IMR-90 (cell line): ENCODE measurements around the gene LAMB1. TPM values are rescaled to one million over a fixed set of nuclear protein-coding genes. Genes with fewer than 3 reads are reported as not detected.

Experiments used
- ATAC-seq: fragments of 200-7000 bp; cut with Tn5 transposase; 2 replicates; pipeline ENCODE4 v1.9.1; 2020; ENCODE audit warnings: low read depth, mild to moderate bottlenecking, moderate library complexity
- BruUV-seq: library from RNA; stranded (reverse); fragments of 400-500 nt; replicated peaks from 2 replicates; lab custom pipeline; 2021; lab: Mats Ljungman, UMichigan
- CTCF ChIA-PET: fragments of 300-600 bp; formaldehyde crosslinking; extraction: SDS; loops from one replicate; lab custom pipeline; 2021; ENCODE audit warnings: antibody characterized with exemption; lab: Yijun Ruan, JAX
- POLR2A ChIA-PET: fragments of 300-600 bp; sonication (Branson Sonifier 250); formaldehyde crosslinking; loops from one replicate; lab custom pipeline; 2022; ENCODE audit warnings: antibody characterized with exemption; ENCODE audit not compliant: unreplicated experiment; lab: Charles Lee
- DNase-seq: peaks from one replicate; pipeline ENCODE4 v3.0.0; 2013
- H2AFZ ChIP-seq: replicated peaks from 2 replicates; pipeline ENCODE3; 2013; ENCODE audit warnings: low read length, mild to moderate bottlenecking; ENCODE audit not compliant: poor library complexity
- H2AK5ac ChIP-seq: 2 replicates; pipeline ENCODE4 v1.6.1; 2013; ENCODE audit warnings: low read depth, low read length, inconsistent platforms
- H2AK9ac ChIP-seq: replicated peaks from 2 replicates; pipeline ENCODE3; 2013; ENCODE audit warnings: mild to moderate bottlenecking, low read depth, low read length, moderate library complexity; ENCODE audit not compliant: poor library complexity
- H2BK120ac ChIP-seq: 2 replicates; pipeline ENCODE4 v1.6.1; 2013; ENCODE audit warnings: low read depth, low read length, inconsistent platforms
- H2BK15ac ChIP-seq: 3 replicates; pipeline ENCODE4 v1.6.1; 2013; ENCODE audit warnings: low read depth, low read length, inconsistent platforms
- H2BK20ac ChIP-seq: 2 replicates; pipeline ENCODE4 v1.6.1; 2013; ENCODE audit warnings: low read depth, mild to moderate bottlenecking, inconsistent platforms, low read length, moderate library complexity
- H2BK5ac ChIP-seq: 2 replicates; pipeline ENCODE4 v1.6.1; 2013; ENCODE audit warnings: mild to moderate bottlenecking, low read depth, low read length, inconsistent platforms; ENCODE audit not compliant: poor library complexity, severe bottlenecking
- H3K14ac ChIP-seq: replicated peaks from 2 replicates; pipeline ENCODE4 v1.6.1; 2013; ENCODE audit warnings: low read depth, low read length, inconsistent platforms
- H3K18ac ChIP-seq: 2 replicates; pipeline ENCODE4 v1.6.1; 2013; ENCODE audit warnings: low read depth, low read length, control low read depth
- H3K23ac ChIP-seq: 2 replicates; pipeline ENCODE4 v1.6.1; 2013; ENCODE audit warnings: low read depth, low read length, inconsistent platforms
- H3K27ac ChIP-seq: 2 replicates; pipeline ENCODE4 v1.5.1; 2013; ENCODE audit warnings: mild to moderate bottlenecking, control low read depth, low read length; ENCODE audit not compliant: insufficient read depth
- H3K27me3 ChIP-seq: 2 replicates; pipeline ENCODE4 v1.6.1; 2013; ENCODE audit warnings: low read length; ENCODE audit not compliant: control insufficient read depth, insufficient read depth
- H3K36me3 ChIP-seq: 2 replicates; pipeline ENCODE4 v1.6.1; 2013; ENCODE audit warnings: low read length, mixed read lengths; ENCODE audit not compliant: control insufficient read depth, insufficient read depth
- H3K4ac ChIP-seq: 2 replicates; pipeline ENCODE4 v1.6.1; 2013; ENCODE audit warnings: low read depth, low read length, inconsistent platforms
- H3K4me1 ChIP-seq: 2 replicates; pipeline ENCODE4 v1.6.1; 2013; ENCODE audit warnings: low read length, mixed read lengths; ENCODE audit not compliant: control insufficient read depth, insufficient read depth
- H3K4me2 ChIP-seq: 2 replicates; pipeline ENCODE4 v1.6.1; 2013; ENCODE audit warnings: low read depth, mild to moderate bottlenecking, control low read depth, low read length, moderate library complexity
- H3K4me3 ChIP-seq: 2 replicates; pipeline ENCODE4 v1.5.1; 2013; ENCODE audit warnings: low read depth, mild to moderate bottlenecking, control low read depth, low read length, moderate library complexity; ENCODE audit not compliant: insufficient read depth
- H3K56ac ChIP-seq: 2 replicates; pipeline ENCODE4 v1.6.1; 2013; ENCODE audit warnings: low read length, inconsistent platforms; ENCODE audit not compliant: insufficient read depth; ENCODE audit errors: extremely low read depth
- H3K79me1 ChIP-seq, 2 experiments: 2 replicates each; pipeline ENCODE4 v1.6.1; 2013; ENCODE audit warnings: low read length in 2 of 2, inconsistent platforms in 1 of 2, low read depth in 1 of 2
- H3K9ac ChIP-seq: 2 replicates; pipeline ENCODE4 v1.6.1; 2013; ENCODE audit warnings: low read depth, low read length, control low read depth
- H3K9me1 ChIP-seq: 2 replicates; pipeline ENCODE4 v1.6.1; 2013; ENCODE audit warnings: low read length, inconsistent platforms; ENCODE audit not compliant: insufficient read depth
- H3K9me3 ChIP-seq: 2 replicates; pipeline ENCODE4 v1.6.1; 2013; ENCODE audit warnings: low read length; ENCODE audit not compliant: control insufficient read depth, insufficient read depth
- H4K20me1 ChIP-seq: 2 replicates; pipeline ENCODE4 v1.6.1; 2013; ENCODE audit warnings: low read length, inconsistent platforms; ENCODE audit not compliant: insufficient read depth
- H4K5ac ChIP-seq: 2 replicates; pipeline ENCODE4 v1.6.1; 2013; ENCODE audit warnings: mild to moderate bottlenecking, low read depth, low read length, control low read depth
- H4K8ac ChIP-seq, 2 experiments: 2 replicates each; pipeline ENCODE4 v1.6.1; 2013; ENCODE audit warnings: low read depth in 2 of 2, low read length in 2 of 2, control low read depth in 1 of 2, inconsistent platforms in 1 of 2
- H4K91ac ChIP-seq: 2 replicates; pipeline ENCODE4 v1.6.1; 2013; ENCODE audit warnings: low read depth, low read length, inconsistent platforms; ENCODE audit not compliant: insufficient read depth
- CEBPB ChIP-seq: IDR thresholded peaks from 2 replicates; pipeline ENCODE4 v1.6.1; 2012; ENCODE audit warnings: low read depth, low read length, improper control_type of control experiment
- FOS ChIP-seq: fragments of 150-350 bp; IDR thresholded peaks from 2 replicates; pipeline ENCODE4 v1.6.1; 2016; ENCODE audit warnings: low read depth, low read length
- MXI1 ChIP-seq: IDR thresholded peaks from 2 replicates; pipeline ENCODE4 v1.6.1; 2012; ENCODE audit warnings: low read depth, mild to moderate bottlenecking, low read length, moderate library complexity, borderline replicate concordance
- RAD21 ChIP-seq: IDR thresholded peaks from 2 replicates; pipeline ENCODE4 v1.6.1; 2012; ENCODE audit warnings: low read length, improper control_type of control experiment
- RCOR1 ChIP-seq: IDR thresholded peaks from 2 replicates; pipeline ENCODE4 v1.6.1; 2012; ENCODE audit warnings: mild to moderate bottlenecking, low read length, improper control_type of control experiment; ENCODE audit not compliant: insufficient replicate concordance
- WGBS, 2 experiments: methylation state at CpG; one replicate each; pipeline versions ENCODE4 v1.1.5 to v1.1.7; 2013; ENCODE audit warnings: missing lambda C conversion rate in 2 of 2; ENCODE audit not compliant: insufficient read length in 1 of 2; ENCODE audit errors: extremely low coverage in 2 of 2; 5-methylcytosine and 5-hydroxymethylcytosine counted together
- dilution Hi-C: fragments of 300-500 bp; cut with HindIII; formaldehyde crosslinking; loops from one replicate; pipeline ENCODE4 v1.14.3; 2018; ENCODE audit warnings: low sequenced_read_pairs; ENCODE audit not compliant: unreplicated experiment
- in situ Hi-C: fragments of 300-500 bp; cut with MboI; formaldehyde crosslinking; loops from 3 replicates; pipeline ENCODE4 v1.14.3; 2019; ENCODE audit warnings: low sequenced_read_pairs, inconsistent platforms, mixed read lengths
- intact Hi-C: fragments of 100-400 bp; cut with micrococcal nuclease; formaldehyde crosslinking; loops from 2 replicates; pipeline ENCODE4 v1.10.0; 2022
- polyA plus RNA-seq, 3 experiments: library from polyadenylated mRNA; depleted of rRNA; stranded (reverse); fragments of >200 nt; gene quantifications; 2 replicates each; pipeline ENCODE4 v1.2.3, GENCODE V29; 2012; ENCODE audit warnings: low replicate concordance in 1 of 3
- total RNA-seq: library from RNA; depleted of rRNA; stranded (reverse); fragments of >200 nt; gene quantifications from 2 replicates; pipeline ENCODE4 v1.2.3, GENCODE V29; 2012
- TF ChIP-seq, protein P1 (sequence below): fragments of 150-350 bp; IDR thresholded peaks from 2 replicates; pipeline ENCODE4 v1.6.1; 2016; ENCODE audit warnings: low read depth, mild to moderate bottlenecking, low read length, moderate library complexity, borderline replicate concordance

Gene LAMB1
- total and polyA plus RNA-seq, 2 of the 4 experiments (the other 2 are of a cell fraction), result 114 to 117 TPM

DNA sequence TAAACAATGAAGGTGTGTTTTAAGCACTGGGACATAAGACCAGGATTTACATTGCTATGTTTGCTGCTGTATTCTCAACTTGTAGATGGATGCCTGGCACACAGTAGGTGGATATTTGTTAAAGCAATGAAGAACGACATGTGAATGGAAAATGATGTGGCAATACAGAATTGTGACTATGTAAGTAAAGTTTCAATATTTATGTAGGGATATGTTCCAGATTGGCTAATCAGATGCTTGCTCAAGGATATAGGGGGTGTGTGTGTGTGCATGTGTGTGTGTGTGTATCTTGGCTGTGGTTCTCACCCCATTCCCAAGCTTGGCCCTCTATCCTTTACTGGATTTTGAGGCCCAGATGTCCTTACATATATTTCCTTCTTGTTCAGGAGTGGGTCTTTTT lies 42.7 kb upstream of the LAMB1 start:
- Histone ChIP-seq H3K9me3 (no peaks in the 10 kb centered on the region), H2BK120ac (no peak overlapping the region), H3K79me1 (no peaks in the 10 kb centered on the region), H3K27me3 (no peaks in the 10 kb centered on the region), H3K56ac (no peak overlapping the region), H3K4me1 (peaks cover 4% of the 10 kb centered on the region), H2BK20ac (no peak overlapping the region), H3K23ac (no peak overlapping the region), H4K5ac (peak overlapping the region; percentile 53), H3K27ac (no peak overlapping the region; the same call in 1 of the 2 replicates), H3K4me3 (no peak overlapping the region), H2AK9ac (no peak overlapping the region), H3K36me3 (no peaks in the 10 kb centered on the region), H3K14ac (no peak overlapping the region), H3K9ac (no peak overlapping the region), H2AFZ (no peak overlapping the region), H3K4me2 (no peak overlapping the region), H2BK5ac (no peak overlapping the region), H2BK15ac (no peak overlapping the region), H3K9me1 (peaks cover 2% of the 10 kb centered on the region; the same call in 1 of the 2 replicates), H4K91ac (no peak overlapping the region), H4K8ac (peak overlapping the region in 1 of 2 experiments; percentile 12; a peak in 1 of 4 replicates), H2AK5ac (no peak overlapping the region), H4K20me1 (no peaks in the 10 kb centered on the region), H3K18ac (no peak overlapping the region; the same call in 1 of the 2 replicates), H3K4ac (no peak overlapping the region)
- DNase-seq (peak; percentile 56), ATAC-seq (peak; percentile 46; the same call in 1 of the 2 replicates)
- TF ChIP-seq FOS (no peak), RCOR1 (no peak), RAD21 (no peak), MXI1 (no peak), CEBPB (peak; percentile 48; the same call in 1 of the 2 replicates)
- TF ChIP-seq, protein P1, sequence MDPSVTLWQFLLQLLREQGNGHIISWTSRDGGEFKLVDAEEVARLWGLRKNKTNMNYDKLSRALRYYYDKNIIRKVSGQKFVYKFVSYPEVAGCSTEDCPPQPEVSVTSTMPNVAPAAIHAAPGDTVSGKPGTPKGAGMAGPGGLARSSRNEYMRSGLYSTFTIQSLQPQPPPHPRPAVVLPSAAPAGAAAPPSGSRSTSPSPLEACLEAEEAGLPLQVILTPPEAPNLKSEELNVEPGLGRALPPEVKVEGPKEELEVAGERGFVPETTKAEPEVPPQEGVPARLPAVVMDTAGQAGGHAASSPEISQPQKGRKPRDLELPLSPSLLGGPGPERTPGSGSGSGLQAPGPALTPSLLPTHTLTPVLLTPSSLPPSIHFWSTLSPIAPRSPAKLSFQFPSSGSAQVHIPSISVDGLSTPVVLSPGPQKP, result no peak
- ChIA-PET POLR2A (no interaction called here), CTCF (no interaction called here)
- 0% methylated on average over 1 of the region's 1 CpG; no CpG with 5 or more reads in 1 of the 2 experiments for WGBS, 2 experiments
- dilution Hi-C loops, result no loop called here
- BruUV-seq, result no TSS peak
- intact Hi-C loops, result loop anchor here (1.0 kb wide), 1 partner anchor 11 kb away; no protein-coding TSS in a partner anchor
- in situ Hi-C loops, result no loop called here
